Activated gamma-delta T cell treated with anti-CD3 and anti-CD28 coated beads, Interleukin-2, amount 50 U/mL, for 16 hours (primary cell): ENCODE results near the gene SGK1.
A peak's percentile ranks its signal among the peaks of the same experiment; 100 is the strongest.
"Not testable (repeated sequence)": the region's sequence is repeated elsewhere in the genome, so short reads cannot be mapped to it uniquely, and the experiment has no call there.

Experiments
- DNase-seq: peaks from one replicate; pipeline ENCODE4 v3.0.0-alpha.2; 2020; ENCODE audit warnings: low read depth

The SGK1 gene

GRCh38 chr6:134190883-134191282, 127.0 kb downstream of the SGK1 start:
- no peak for DNase-seq

- no peak for DNase-seq
These were observed 130.2 kb downstream of the SGK1 start for GRCh38 chr6:134187751-134188150.

GRCh38 chr6:134187154-134187553, 130.8 kb downstream of the SGK1 start:
- no peak for DNase-seq

GRCh38 chr6:134186355-134186754, 131.6 kb downstream of the SGK1 start:
- no peak for DNase-seq

GRCh38 chr6:134185277-134185676, 132.6 kb downstream of the SGK1 start:
- DNase-seq, result no peak

GRCh38 chr6:134183844-134184243, 134.1 kb downstream of the SGK1 start:
- DNase-seq, result no peak

- DNase-seq, result no peak
These were observed 135.4 kb downstream of the SGK1 start for GRCh38 chr6:134182528-134182927.

GRCh38 chr6:134181726-134182125, 136.2 kb downstream of the SGK1 start:
- DNase-seq, result not testable (repeated sequence)

GRCh38 chr6:134181251-134181650, 136.7 kb downstream of the SGK1 start:
- not testable (repeated sequence) for DNase-seq

- DNase-seq, result not testable (repeated sequence)
These were observed 137.4 kb downstream of the SGK1 start for GRCh38 chr6:134180540-134180939.

- peak; percentile 76 for DNase-seq
These were observed 139.5 kb downstream of the SGK1 start for GRCh38 chr6:134178161-134179044.

GRCh38 chr6:134177753-134178160, 140.2 kb downstream of the SGK1 start:
- no peak for DNase-seq

GRCh38 chr6:134177236-134177635, 140.7 kb downstream of the SGK1 start:
- DNase-seq, result no peak

GRCh38 chr6:134176264-134176975, 141.5 kb downstream of the SGK1 start:
- DNase-seq, result no peak

- DNase-seq, result peak; percentile 34
These were observed 142.2 kb downstream of the SGK1 start for GRCh38 chr6:134175532-134176263.

- DNase-seq, result peak; percentile 93
These were observed 143.0 kb downstream of the SGK1 start for GRCh38 chr6:134174672-134175531.

GRCh38 chr6:134173936-134174671, 143.8 kb downstream of the SGK1 start:
- peak; percentile 86 for DNase-seq

- DNase-seq, result no peak
These were observed 144.6 kb downstream of the SGK1 start for GRCh38 chr6:134173366-134173725.

- no peak for DNase-seq
These were observed 145.1 kb downstream of the SGK1 start for GRCh38 chr6:134172706-134173365.

- no peak for DNase-seq
These were observed 145.7 kb downstream of the SGK1 start for GRCh38 chr6:134172020-134172705.
